H1 (cell line): ENCODE results near the gene IKZF2. TPM values are rescaled to one million over a fixed set of nuclear protein-coding genes. Genes with fewer than 3 reads are reported as not detected.

Experiments used
- TCF12 ChIP-seq: IDR thresholded peaks from 2 replicates; pipeline ENCODE4 v1.6.1; 2011; ENCODE audit warnings: low read depth, mild to moderate bottlenecking, low read length
- polyA plus RNA-seq, 7 experiments: library from polyadenylated mRNA; depleted of rRNA in 3 of 7; stranded (reverse) in 5 of 7; unstranded in 2 of 7; fragments of >200 nt in 5 of 7; fragments of 200-250 nt in 2 of 7; gene quantifications; 1 replicate in 5 of 7; 2 replicates in 1 of 7; 4 replicates in 1 of 7; pipeline versions ENCODE4 v1.2.1 to v1.2.3, GENCODE V29; 2011 to 2013; ENCODE audit warnings: missing spikeins in 2 of 7, mixed read lengths in 2 of 7
- total RNA-seq: library from RNA; stranded (reverse); fragmentation: NEBNext Ultra II Directional; extraction: Animal tissue kit (Norgen Biotek cat#: 25700); gene quantifications from 2 replicates; pipeline ENCODE4 v1.2.1, GENCODE V29; 2021

IKZF2 gene
- total and polyA plus RNA-seq, 2 of the 8 experiments (the other 6 are each of a cell fraction or from before 2014, with no cell fraction given), result 1.7 to 4.4 TPM

DNA sequence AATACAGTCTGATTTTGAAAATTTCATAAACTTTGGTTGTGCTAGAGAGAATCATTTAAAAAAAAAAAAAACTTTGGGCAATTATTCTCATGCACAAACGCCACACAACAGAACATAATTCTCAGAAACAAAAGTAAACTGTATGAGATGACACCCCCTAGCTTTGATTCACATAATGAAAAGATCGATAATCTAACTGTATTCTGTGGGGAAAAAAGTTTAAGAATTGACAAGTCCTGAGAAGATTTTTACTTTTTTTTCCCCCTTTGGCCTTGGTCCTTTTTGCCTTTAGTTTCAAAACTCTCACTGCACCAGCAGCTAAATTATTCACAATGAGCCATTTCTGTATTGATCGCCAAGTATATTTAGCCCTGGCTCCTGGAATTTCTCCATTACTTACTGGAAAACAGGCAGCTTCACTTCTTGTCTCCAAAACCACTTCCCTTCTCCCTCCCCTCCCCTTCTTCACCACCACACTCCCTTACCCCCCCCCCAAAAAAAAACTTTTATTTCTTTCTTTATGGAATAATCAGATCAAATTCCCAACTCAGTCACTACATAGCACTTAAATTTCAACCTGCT is 2.0 kb downstream of the IKZF2 start (continued):
- TF ChIP-seq TCF12, result no peak
